GM18868 (cell line): ENCODE results near the gene HOMEZ.
"Not testable (repeated sequence)": the region's sequence is repeated elsewhere in the genome, so short reads cannot be mapped to it uniquely, and the experiment has no call there.

Experiments used
- ATAC-seq: cut with Tn5 transposase; IDR thresholded peaks from one replicate; pipeline ENCODE4 v1.9.1; 2021; ENCODE audit warnings: mild to moderate bottlenecking, moderate library complexity; ENCODE audit not compliant: unreplicated experiment

The HOMEZ gene

GRCh38 chr14:23228812-23229211, 57.1 kb downstream of the HOMEZ start:
- no peak for ATAC-seq

GRCh38 chr14:23227566-23227965, 58.4 kb downstream of the HOMEZ start:
- no peak for ATAC-seq

- ATAC-seq = not testable (repeated sequence)
Observed at GRCh38 chr14:23224958-23225357, 61.0 kb downstream of the HOMEZ start.
